B cell (primary cell): ENCODE measurements around the gene CEND1.

Source experiments
- CTCF ChIP-seq: fragments of 200-600 bp; IDR thresholded peaks from one replicate; pipeline ENCODE4 v1.8.0; 2022; ENCODE audit warnings: antibody characterized with exemption, mild to moderate bottlenecking
- EZH2 ChIP-seq: IDR thresholded peaks from 2 replicates; pipeline ENCODE4 v1.6.1; 2012; ENCODE audit warnings: borderline replicate concordance, low read depth, mild to moderate bottlenecking, moderate library complexity, low read length; ENCODE audit not compliant: insufficient read depth, poor library complexity, severe bottlenecking

- no peak for TF ChIP-seq CTCF
- no peak for TF ChIP-seq EZH2
Measured at GRCh38 chr11:765802-766091, 24.1 kb downstream of the CEND1 start.
